GM23248 (cell line): Measurements from ENCODE around the gene EEPD1. TPM values are rescaled to one million over a fixed set of nuclear protein-coding genes. Genes with fewer than 3 reads are reported as not detected.
A peak's percentile ranks its signal among the peaks of the same experiment; 100 is the strongest.

Source experiments
- DNase-seq: peaks from one replicate; pipeline ENCODE4 v3.0.0-alpha.2; 2015
- H2AFZ ChIP-seq: fragments of 200-600 bp; sonication (generic); 2 replicates; pipeline ENCODE4 v1.6.1; 2016; ENCODE audit warnings: antibody characterized with exemption
- H3F3A ChIP-seq: fragments of 200-600 bp; sonication (generic); 2 replicates; pipeline ENCODE4 v1.6.1; 2016; ENCODE audit warnings: mild to moderate bottlenecking, antibody characterized with exemption, mixed run types; ENCODE audit not compliant: insufficient read depth
- H3K27ac ChIP-seq: fragments of 200-600 bp; sonication (generic); 2 replicates; pipeline ENCODE4 v1.5.1; 2016; ENCODE audit warnings: mild to moderate bottlenecking
- H3K27me3 ChIP-seq: fragments of 200-600 bp; sonication (generic); replicated peaks from 2 replicates; pipeline ENCODE4 v1.6.1; 2016; ENCODE audit warnings: mild to moderate bottlenecking; ENCODE audit not compliant: insufficient read depth
- H3K36me3 ChIP-seq: fragments of 200-600 bp; sonication (generic); 2 replicates; pipeline ENCODE4 v1.6.1; 2016; ENCODE audit warnings: low read depth, mild to moderate bottlenecking
- H3K4me1 ChIP-seq: fragments of 200-600 bp; sonication (generic); 2 replicates; pipeline ENCODE4 v1.6.1; 2016; ENCODE audit warnings: mild to moderate bottlenecking; ENCODE audit not compliant: insufficient read depth
- H3K4me2 ChIP-seq: fragments of 200-600 bp; sonication (generic); one replicate; pipeline ENCODE4 v1.6.1; 2016; ENCODE audit warnings: mild to moderate bottlenecking; ENCODE audit not compliant: unreplicated experiment
- H3K4me3 ChIP-seq: fragments of 200-600 bp; sonication (generic); 2 replicates; pipeline ENCODE4 v1.5.1; 2016; ENCODE audit warnings: mild to moderate bottlenecking
- H3K79me2 ChIP-seq: fragments of 200-600 bp; sonication (generic); 2 replicates; pipeline ENCODE4 v1.6.1; 2016; ENCODE audit warnings: mild to moderate bottlenecking; ENCODE audit not compliant: insufficient read depth
- H3K9ac ChIP-seq: fragments of 200-600 bp; sonication (generic); 2 replicates; pipeline ENCODE4 v1.6.1; 2016; ENCODE audit warnings: mild to moderate bottlenecking
- H3K9me2 ChIP-seq: fragments of 200-600 bp; sonication (generic); 2 replicates; pipeline ENCODE4 v1.6.1; 2016; ENCODE audit warnings: mixed run types, mild to moderate bottlenecking, moderate library complexity; ENCODE audit not compliant: insufficient read depth
- H3K9me3 ChIP-seq: fragments of 200-600 bp; sonication (generic); one replicate; pipeline ENCODE4 v1.6.1; 2017; ENCODE audit warnings: low read depth
- H4K20me1 ChIP-seq: fragments of 200-600 bp; sonication (generic); 2 replicates; pipeline ENCODE4 v1.6.0; 2016; ENCODE audit not compliant: insufficient read depth
- EZH2 ChIP-seq: fragments of 200-600 bp; sonication (generic); IDR thresholded peaks from 2 replicates; pipeline ENCODE4 v1.6.1; 2018; ENCODE audit warnings: antibody characterized with exemption, mild to moderate bottlenecking; ENCODE audit not compliant: insufficient read depth, poor library complexity, severe bottlenecking
- EZH2phosphoT487 ChIP-seq: fragments of 200-600 bp; sonication (generic); IDR thresholded peaks from 2 replicates; pipeline ENCODE4 v1.6.1; 2018; ENCODE audit warnings: antibody characterized with exemption, moderate library complexity, mild to moderate bottlenecking, low read depth; ENCODE audit not compliant: insufficient read depth
- WGBS, 2 experiments: methylation state at CpG; one replicate each; pipeline ENCODE4 v1.1.6; 2015 to 2017; ENCODE audit warnings: low lambda C conversion rate in 2 of 2, low coverage in 1 of 2; ENCODE audit errors: missing lambda C conversion rate in 2 of 2; 5-methylcytosine and 5-hydroxymethylcytosine counted together
- in situ Hi-C: fragments of 300-500 bp; cut with MboI; formaldehyde crosslinking; loops from 2 replicates; pipeline ENCODE4 v1.15.0; 2020
- polyA plus RNA-seq: library from polyadenylated mRNA; unstranded; fragments of >200 nt; fragmentation: Nextera tagmentation; extraction: Ambion mirVana; gene quantifications from 2 replicates; pipeline ENCODE4 v1.2.1, GENCODE V29; 2016
- total RNA-seq: library from RNA; depleted of rRNA; stranded (reverse); fragments of >200 nt; shearing (Covaris generic); gene quantifications from 2 replicates; pipeline ENCODE4 v1.2.3, GENCODE V29; 2014

The EEPD1 gene
- total and polyA plus RNA-seq, 2 experiments from 2014 or later: 1.6 to 5.2 TPM

- Histone ChIP-seq H3K9me3 (no peaks in the 10 kb centered on the region), H3K4me2 (no peak overlapping the region), H3K9me2 (no peaks in the 10 kb centered on the region), H3K4me1 (peaks cover 6% of the 10 kb centered on the region; the same call in 1 of the 2 replicates), H3K9ac (no peak overlapping the region), H4K20me1 (no peaks in the 10 kb centered on the region), H3K79me2 (no peaks in the 10 kb centered on the region), H3F3A (peaks cover 2% of the 10 kb centered on the region; the same call in 1 of the 2 replicates), H2AFZ (no peak overlapping the region), H3K36me3 (no peaks in the 10 kb centered on the region), H3K4me3 (no peak overlapping the region), H3K27ac (no peak overlapping the region), H3K27me3 (no peaks in the 10 kb centered on the region)
- TF ChIP-seq EZH2: no peak
- no peak for TF ChIP-seq EZH2phosphoT487
- WGBS, 2 experiments: 76 to 91% methylated on average over 4 of the region's 4 CpGs
- in situ Hi-C loops: no loop called here
- DNase-seq: no peak
Observed at GRCh38 chr7:36286688-36287087, 133.6 kb downstream of the EEPD1 start.

- peak; percentile 37 for DNase-seq
- peaks cover 11% of the 10 kb centered on the region for H3F3A ChIP-seq
- no peak for TF ChIP-seq EZH2
- TF ChIP-seq EZH2phosphoT487: no peak
- H3K27me3 ChIP-seq: no peaks in the 10 kb centered on the region
- H3K4me1 ChIP-seq: 0 out of 2 replicates have a peak, but pooled peaks cover 5% of the 10 kb centered on the region
- 82 to 83% methylated on average over 19 of the region's 19 CpGs for WGBS, 2 experiments
- no peak overlapping the region for H3K27ac ChIP-seq
- H3K4me3 ChIP-seq: no peak overlapping the region
- H3K4me2 ChIP-seq: no peak overlapping the region
- no peaks in the 10 kb centered on the region for H4K20me1 ChIP-seq
- no peaks in the 10 kb centered on the region for H3K36me3 ChIP-seq
- no peak overlapping the region for H2AFZ ChIP-seq
- no peaks in the 10 kb centered on the region for H3K9me2 ChIP-seq
- no peaks in the 10 kb centered on the region for H3K9me3 ChIP-seq
- in situ Hi-C loops: no loop called here
- H3K79me2 ChIP-seq: no peaks in the 10 kb centered on the region
- H3K9ac ChIP-seq: no peak overlapping the region
Observed at GRCh38 chr7:36287371-36288241, 134.6 kb downstream of the EEPD1 start.

GRCh38 chr7:36288501-36288900 lies 135.4 kb downstream of the EEPD1 start:
- TF ChIP-seq EZH2: no peak
- TF ChIP-seq EZH2phosphoT487: no peak

GRCh38 chr7:36289833-36290661 lies 137.0 kb downstream of the EEPD1 start:
- Histone ChIP-seq H4K20me1 (no peaks in the 10 kb centered on the region), H3K9me2 (no peaks in the 10 kb centered on the region), H3K4me3 (no peak overlapping the region), H3K79me2 (no peaks in the 10 kb centered on the region), H3K27ac (no peak overlapping the region), H3K9ac (no peak overlapping the region), H3K4me2 (no peak overlapping the region), H3F3A (peaks cover 18% of the 10 kb centered on the region), H3K36me3 (no peaks in the 10 kb centered on the region), H3K4me1 (0 out of 2 replicates have a peak, but pooled peaks cover 7% of the 10 kb centered on the region), H3K9me3 (no peaks in the 10 kb centered on the region), H3K27me3 (no peaks in the 10 kb centered on the region), H2AFZ (no peak overlapping the region)
- TF ChIP-seq EZH2phosphoT487 (no peak), EZH2 (no peak)
- whole genome bisulfite sequencing, 2 experiments: 96% methylated on average over 7 of the region's 7 CpGs
- no peak for DNase-seq
- in situ Hi-C loops: loop anchor here (5.0 kb wide), 1 partner anchor 313 kb away; no protein-coding TSS in a partner anchor

More at GRCh38 chr7:36288501-36288900, 135.4 kb downstream of the EEPD1 start:
- Histone ChIP-seq H2AFZ (no peak overlapping the region), H3F3A (peaks cover 18% of the 10 kb centered on the region), H3K4me1 (0 out of 2 replicates have a peak, but pooled peaks cover 7% of the 10 kb centered on the region), H3K27ac (no peak overlapping the region), H3K4me2 (no peak overlapping the region), H3K9ac (no peak overlapping the region), H3K9me2 (no peaks in the 10 kb centered on the region), H3K36me3 (no peaks in the 10 kb centered on the region), H3K27me3 (no peaks in the 10 kb centered on the region), H3K79me2 (no peaks in the 10 kb centered on the region), H3K9me3 (no peaks in the 10 kb centered on the region), H4K20me1 (no peaks in the 10 kb centered on the region), H3K4me3 (no peak overlapping the region)
- 95 to 96% methylated on average over 5 of the region's 5 CpGs for WGBS, 2 experiments
- in situ Hi-C loops: no loop called here
- no peak for DNase-seq
